GM23338 (cell line): ENCODE data around the gene AQP12B.

Experiments
- CREB1 ChIP-seq: fragments of 250-450 bp; sonication (Bioruptor Pico); IDR thresholded peaks from 2 replicates; pipeline ENCODE4 v1.5.0; 2020; ENCODE audit warnings: low read depth, mild to moderate bottlenecking, moderate library complexity
- CTCF ChIP-seq, 2 experiments: fragments of 200-600 bp in 1 of 2; sonication (generic) in 1 of 2; conservative IDR thresholded peaks; 2 replicates each; pipeline versions ENCODE4 v1.5.1 to v1.6.1; 2016 to 2017; ENCODE audit warnings: antibody characterized with exemption in 2 of 2, low read depth in 2 of 2, mild to moderate bottlenecking in 2 of 2, moderate library complexity in 1 of 2
- ETS1 ChIP-seq: IDR thresholded peaks from 2 replicates; pipeline ENCODE4 v1.6.1; 2016; ENCODE audit warnings: antibody characterized with exemption
- EZH2 ChIP-seq: fragments of 200-600 bp; sonication (generic); IDR thresholded peaks from one replicate; pipeline ENCODE4 v1.8.0; 2017; ENCODE audit warnings: antibody characterized with exemption, mild to moderate bottlenecking, low read depth; ENCODE audit not compliant: unreplicated experiment
- EZH2phosphoT487 ChIP-seq: fragments of 200-600 bp; sonication (generic); IDR thresholded peaks from one replicate; pipeline ENCODE4 v1.8.1; 2018; ENCODE audit warnings: antibody characterized with exemption; ENCODE audit not compliant: unreplicated experiment
- JUNB ChIP-seq: IDR thresholded peaks from one replicate; pipeline ENCODE4 v1.6.1; 2016; ENCODE audit warnings: antibody characterized with exemption; ENCODE audit not compliant: unreplicated experiment
- NANOG ChIP-seq: IDR thresholded peaks from 2 replicates; pipeline ENCODE4 v1.6.1; 2016; ENCODE audit warnings: antibody characterized with exemption, borderline replicate concordance
- POLR2AphosphoS5 ChIP-seq: IDR thresholded peaks from 2 replicates; pipeline ENCODE4 v1.6.1; 2016; ENCODE audit warnings: antibody characterized with exemption, low read depth
- REST ChIP-seq: IDR thresholded peaks from one replicate; pipeline ENCODE4 v1.6.1; 2018; ENCODE audit warnings: antibody characterized with exemption; ENCODE audit not compliant: unreplicated experiment
- STAT1 ChIP-seq: IDR thresholded peaks from one replicate; pipeline ENCODE4 v1.6.1; 2016; ENCODE audit warnings: antibody characterized with exemption; ENCODE audit not compliant: unreplicated experiment
- ZNF114 ChIP-seq: fragments of 250-450 bp; sonication (Bioruptor Pico); IDR thresholded peaks from 2 replicates; pipeline ENCODE4 v1.5.0; 2020; ENCODE audit warnings: mild to moderate bottlenecking, moderate library complexity
- ZNF331 ChIP-seq: fragments of 250-450 bp; sonication (Bioruptor Pico); IDR thresholded peaks from 2 replicates; pipeline ENCODE4 v1.5.0; 2020; ENCODE audit warnings: low read depth, mild to moderate bottlenecking, moderate library complexity
- TF ChIP-seq, protein P1 (sequence below): fragments of 250-450 bp; sonication (Bioruptor Pico); IDR thresholded peaks from 2 replicates; pipeline ENCODE4 v1.5.0; 2020; ENCODE audit warnings: mild to moderate bottlenecking, moderate library complexity

GRCh38 chr2:240701736-240702639 is 19.3 kb upstream of the AQP12B start:
- TF ChIP-seq CTCF (conservative IDR thresholded peaks at IDR 0.05; ENCODE audit: low read depth in 2 of 2) (peak in 1 of 2 experiments; percentile 21; a peak in 1 of 4 replicates), POLR2AphosphoS5 (no peak), EZH2phosphoT487 (no peak), REST (no peak), EZH2 (no peak), ZNF114 (CRISPR knock-in tag) (no peak), CREB1 (CRISPR knock-in tag) (no peak), JUNB (no peak), STAT1 (no peak), NANOG (no peak), ETS1 (no peak), ZNF331 (no peak)
- TF ChIP-seq, protein P1, sequence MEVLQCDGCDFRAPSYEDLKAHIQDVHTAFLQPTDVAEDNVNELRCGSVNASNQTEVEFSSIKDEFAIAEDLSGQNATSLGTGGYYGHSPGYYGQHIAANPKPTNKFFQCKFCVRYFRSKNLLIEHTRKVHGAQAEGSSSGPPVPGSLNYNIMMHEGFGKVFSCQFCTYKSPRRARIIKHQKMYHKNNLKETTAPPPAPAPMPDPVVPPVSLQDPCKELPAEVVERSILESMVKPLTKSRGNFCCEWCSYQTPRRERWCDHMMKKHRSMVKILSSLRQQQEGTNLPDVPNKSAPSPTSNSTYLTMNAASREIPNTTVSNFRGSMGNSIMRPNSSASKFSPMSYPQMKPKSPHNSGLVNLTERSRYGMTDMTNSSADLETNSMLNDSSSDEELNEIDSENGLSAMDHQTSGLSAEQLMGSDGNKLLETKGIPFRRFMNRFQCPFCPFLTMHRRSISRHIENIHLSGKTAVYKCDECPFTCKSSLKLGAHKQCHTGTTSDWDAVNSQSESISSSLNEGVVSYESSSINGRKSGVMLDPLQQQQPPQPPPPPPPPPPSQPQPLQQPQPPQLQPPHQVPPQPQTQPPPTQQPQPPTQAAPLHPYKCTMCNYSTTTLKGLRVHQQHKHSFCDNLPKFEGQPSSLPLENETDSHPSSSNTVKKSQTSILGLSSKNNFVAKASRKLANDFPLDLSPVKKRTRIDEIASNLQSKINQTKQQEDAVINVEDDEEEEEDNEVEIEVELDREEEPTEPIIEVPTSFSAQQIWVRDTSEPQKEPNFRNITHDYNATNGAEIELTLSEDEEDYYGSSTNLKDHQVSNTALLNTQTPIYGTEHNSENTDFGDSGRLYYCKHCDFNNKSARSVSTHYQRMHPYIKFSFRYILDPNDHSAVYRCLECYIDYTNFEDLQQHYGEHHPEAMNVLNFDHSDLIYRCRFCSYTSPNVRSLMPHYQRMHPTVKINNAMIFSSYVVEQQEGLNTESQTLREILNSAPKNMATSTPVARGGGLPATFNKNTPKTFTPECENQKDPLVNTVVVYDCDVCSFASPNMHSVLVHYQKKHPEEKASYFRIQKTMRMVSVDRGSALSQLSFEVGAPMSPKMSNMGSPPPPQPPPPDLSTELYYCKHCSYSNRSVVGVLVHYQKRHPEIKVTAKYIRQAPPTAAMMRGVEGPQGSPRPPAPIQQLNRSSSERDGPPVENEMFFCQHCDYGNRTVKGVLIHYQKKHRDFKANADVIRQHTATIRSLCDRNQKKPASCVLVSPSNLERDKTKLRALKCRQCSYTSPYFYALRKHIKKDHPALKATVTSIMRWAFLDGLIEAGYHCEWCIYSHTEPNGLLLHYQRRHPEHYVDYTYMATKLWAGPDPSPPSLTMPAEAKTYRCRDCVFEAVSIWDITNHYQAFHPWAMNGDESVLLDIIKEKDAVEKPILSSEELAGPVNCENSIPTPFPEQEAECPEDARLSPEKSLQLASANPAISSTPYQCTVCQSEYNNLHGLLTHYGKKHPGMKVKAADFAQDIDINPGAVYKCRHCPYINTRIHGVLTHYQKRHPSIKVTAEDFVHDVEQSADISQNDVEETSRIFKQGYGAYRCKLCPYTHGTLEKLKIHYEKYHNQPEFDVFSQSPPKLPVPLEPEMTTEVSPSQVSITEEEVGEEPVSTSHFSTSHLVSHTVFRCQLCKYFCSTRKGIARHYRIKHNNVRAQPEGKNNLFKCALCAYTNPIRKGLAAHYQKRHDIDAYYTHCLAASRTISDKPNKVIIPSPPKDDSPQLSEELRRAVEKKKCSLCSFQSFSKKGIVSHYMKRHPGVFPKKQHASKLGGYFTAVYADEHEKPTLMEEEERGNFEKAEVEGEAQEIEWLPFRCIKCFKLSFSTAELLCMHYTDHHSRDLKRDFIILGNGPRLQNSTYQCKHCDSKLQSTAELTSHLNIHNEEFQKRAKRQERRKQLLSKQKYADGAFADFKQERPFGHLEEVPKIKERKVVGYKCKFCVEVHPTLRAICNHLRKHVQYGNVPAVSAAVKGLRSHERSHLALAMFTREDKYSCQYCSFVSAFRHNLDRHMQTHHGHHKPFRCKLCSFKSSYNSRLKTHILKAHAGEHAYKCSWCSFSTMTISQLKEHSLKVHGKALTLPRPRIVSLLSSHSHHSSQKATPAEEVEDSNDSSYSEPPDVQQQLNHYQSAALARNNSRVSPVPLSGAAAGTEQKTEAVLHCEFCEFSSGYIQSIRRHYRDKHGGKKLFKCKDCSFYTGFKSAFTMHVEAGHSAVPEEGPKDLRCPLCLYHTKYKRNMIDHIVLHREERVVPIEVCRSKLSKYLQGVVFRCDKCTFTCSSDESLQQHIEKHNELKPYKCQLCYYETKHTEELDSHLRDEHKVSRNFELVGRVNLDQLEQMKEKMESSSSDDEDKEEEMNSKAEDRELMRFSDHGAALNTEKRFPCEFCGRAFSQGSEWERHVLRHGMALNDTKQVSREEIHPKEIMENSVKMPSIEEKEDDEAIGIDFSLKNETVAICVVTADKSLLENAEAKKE (CRISPR knock-in tag), result no peak
